GM12878 (cell line): ENCODE data around the gene EPB41L4B. TPM values are rescaled to one million over a fixed set of nuclear protein-coding genes. Genes with fewer than 3 reads are reported as not detected.

ENCODE experiments used
- ATAC-seq: fragments of 200-7000 bp; cut with Tn5 transposase; 3 replicates; pipeline ENCODE4 v1.9.1; 2020; ENCODE audit warnings: mild to moderate bottlenecking, moderate library complexity
- BruUV-seq: library from RNA; stranded (reverse); fragments of 400-500 nt; replicated peaks from 2 replicates; lab custom pipeline; 2021; lab: Mats Ljungman, UMichigan
- CTCF ChIA-PET: fragments of 300-600 bp; sonication (Branson Sonifier 250); formaldehyde crosslinking; extraction: SDS; loops from one replicate; lab custom pipeline; 2021; ENCODE audit warnings: inconsistent platforms; lab: Yijun Ruan, JAX
- POLR2A ChIA-PET: fragments of 350-600 bp; formaldehyde crosslinking; extraction: SDS; loops from one replicate; lab custom pipeline; 2021; ENCODE audit warnings: inconsistent platforms; lab: Charles Lee
- RAD21 ChIA-PET: fragments of 300-600 bp; sonication (Branson Sonifier 250); formaldehyde crosslinking; loops from one replicate; lab custom pipeline; 2023; ENCODE audit warnings: antibody characterized with exemption; ENCODE audit not compliant: unreplicated experiment; lab: Charles Lee
- SMC1A ChIA-PET: fragments of 300-600 bp; sonication (Branson Sonifier 250); formaldehyde crosslinking; loops from one replicate; lab custom pipeline; 2023; ENCODE audit not compliant: unreplicated experiment, uncharacterized antibody; lab: Charles Lee
- DNase-seq: peaks from one replicate; pipeline ENCODE4 v3.0.0-alpha.2; 2011; ENCODE audit warnings: low read depth, low spot score
- FAIRE-seq: peaks from 3 replicates; lab custom pipeline; 2011; peaks lifted over from hg19 to GRCh38; lab: Jason Lieb, UNC
- H2AFZ ChIP-seq: 2 replicates; pipeline ENCODE4 v1.6.0; 2011; ENCODE audit warnings: low read depth, low read length, control low read depth; ENCODE audit not compliant: control insufficient read depth
- H3K27ac ChIP-seq: 2 replicates; pipeline ENCODE4 v1.5.1; 2011; ENCODE audit warnings: control low read depth; ENCODE audit not compliant: control insufficient read depth, insufficient read depth
- H3K27me3 ChIP-seq, 2 experiments: replicated peaks in 1 of 2; 2 replicates each; pipeline versions ENCODE4 v1.6.0 to v1.6.1; 2011; ENCODE audit warnings: low read length in 1 of 2; ENCODE audit not compliant: control insufficient read depth in 2 of 2, insufficient read depth in 2 of 2
- H3K36me3 ChIP-seq, 2 experiments: 2 replicates each; pipeline ENCODE4 v1.5.1; 2011; ENCODE audit warnings: low read length in 1 of 2; ENCODE audit not compliant: control insufficient read depth in 2 of 2, insufficient read depth in 2 of 2
- H3K4me1 ChIP-seq: 2 replicates; pipeline ENCODE4 v1.6.1; 2011; ENCODE audit warnings: mild to moderate bottlenecking, low read length, moderate library complexity, mixed read lengths; ENCODE audit not compliant: control insufficient read depth, insufficient read depth
- H3K4me2 ChIP-seq: 2 replicates; pipeline ENCODE4 v1.6.0; 2011; ENCODE audit warnings: control low read depth; ENCODE audit not compliant: control insufficient read depth, insufficient read depth
- H3K4me3 ChIP-seq: fragments of 200-600 bp; sonication (generic); 2 replicates; pipeline ENCODE4 v1.5.1; 2016
- H3K79me2 ChIP-seq: 2 replicates; pipeline ENCODE4 v1.6.0; 2011; ENCODE audit warnings: low read length; ENCODE audit not compliant: control insufficient read depth, insufficient read depth
- H3K9ac ChIP-seq: 2 replicates; pipeline ENCODE4 v1.8.0; 2011; ENCODE audit warnings: low read length, control low read depth, mixed read lengths; ENCODE audit not compliant: control insufficient read depth, insufficient read depth
- H3K9me3 ChIP-seq: replicated peaks from 3 replicates; pipeline ENCODE4 v1.5.1; 2011; ENCODE audit warnings: mild to moderate bottlenecking, low read length; ENCODE audit not compliant: control insufficient read depth, insufficient read depth
- H4K20me1 ChIP-seq: 2 replicates; pipeline ENCODE4 v1.6.0; 2011; ENCODE audit not compliant: control insufficient read depth, insufficient read depth
- BCL11A ChIP-seq: IDR thresholded peaks from 2 replicates; pipeline ENCODE4 v1.6.1; 2011; ENCODE audit warnings: low read depth, low read length
- CREB1 ChIP-seq: IDR thresholded peaks from 2 replicates; pipeline ENCODE4 v1.6.1; 2012; ENCODE audit warnings: low read depth, mild to moderate bottlenecking, inconsistent platforms
- E2F8 ChIP-seq: fragments of 450-650 bp; IDR thresholded peaks from 2 replicates; pipeline ENCODE4 v1.6.1; 2018; ENCODE audit warnings: mild to moderate bottlenecking, low read depth, moderate library complexity; ENCODE audit not compliant: partially characterized antibody
- E4F1 ChIP-seq: fragments of 450-650 bp; IDR thresholded peaks from 2 replicates; pipeline ENCODE4 v1.6.1; 2018; ENCODE audit warnings: borderline replicate concordance, mild to moderate bottlenecking; ENCODE audit not compliant: partially characterized antibody
- KLF5 ChIP-seq: fragments of 450-650 bp; IDR thresholded peaks from 2 replicates; pipeline ENCODE4 v1.6.1; 2014; ENCODE audit warnings: mild to moderate bottlenecking; ENCODE audit not compliant: partially characterized antibody
- LARP7 ChIP-seq: fragments of 450-650 bp; IDR thresholded peaks from 2 replicates; pipeline ENCODE4 v1.6.1; 2017; ENCODE audit warnings: mild to moderate bottlenecking
- MTA3 ChIP-seq: IDR thresholded peaks from 2 replicates; pipeline ENCODE4 v1.6.1; 2012; ENCODE audit warnings: low read length, inconsistent platforms, borderline replicate concordance
- NFXL1 ChIP-seq: fragments of 450-650 bp; IDR thresholded peaks from 2 replicates; pipeline ENCODE4 v1.6.1; 2017; ENCODE audit warnings: antibody characterized with exemption, mild to moderate bottlenecking, borderline replicate concordance
- PKNOX1 ChIP-seq: fragments of 450-650 bp; IDR thresholded peaks from 2 replicates; pipeline ENCODE4 v1.6.1; 2016; ENCODE audit warnings: mild to moderate bottlenecking
- SMARCA5 ChIP-seq: fragments of 450-650 bp; IDR thresholded peaks from 2 replicates; pipeline ENCODE4 v1.6.1; 2017; ENCODE audit warnings: mild to moderate bottlenecking
- TAF1 ChIP-seq: IDR thresholded peaks from 2 replicates; pipeline ENCODE4 v1.6.1; 2011; ENCODE audit warnings: mild to moderate bottlenecking, low read depth, low read length, borderline replicate concordance
- TBL1XR1 ChIP-seq: IDR thresholded peaks from 2 replicates; pipeline ENCODE4 v1.6.1; 2012; ENCODE audit warnings: low read depth, low read length, improper control_type of control experiment
- ZNF24 ChIP-seq: fragments of 450-650 bp; IDR thresholded peaks from 2 replicates; pipeline ENCODE4 v1.6.1; 2017; ENCODE audit warnings: antibody characterized with exemption, mild to moderate bottlenecking
- WGBS: methylation state at CpG from one replicate; pipeline ENCODE4 v1.1.6; 2016; ENCODE audit warnings: low lambda C conversion rate; ENCODE audit not compliant: insufficient replicate concordance, insufficient coverage; ENCODE audit errors: missing lambda C conversion rate; 5-methylcytosine and 5-hydroxymethylcytosine counted together
- in situ Hi-C: fragments of 300-500 bp; cut with MboI; formaldehyde crosslinking; loops from 9 replicates; pipeline ENCODE4 v1.14.3; 2018; ENCODE audit warnings: mixed read lengths
- intact Hi-C: fragments of 100-400 bp; cut with micrococcal nuclease; formaldehyde crosslinking; loops from one replicate; pipeline ENCODE4 v1.14.2; 2022; ENCODE audit not compliant: unreplicated experiment
- polyA plus RNA-seq, 11 experiments: library from polyadenylated mRNA; depleted of rRNA in 4 of 11; unstranded in 6 of 11; stranded (reverse) in 5 of 11; fragments of >200 nt; fragmentation: Nextera tagmentation in 4 of 11; fragmentation: Illumina TruSeq in 1 of 11; extraction: Ambion mirVana in 4 of 11; extraction: Trizol in 1 of 11; gene quantifications; 1 replicate in 1 of 11; 2 replicates in 10 of 11; pipeline versions ENCODE4 v1.2.1 to v1.2.3, GENCODE V29; 2011 to 2016; ENCODE audit warnings: inconsistent platforms in 2 of 11, missing spikeins in 2 of 11, low read depth in 1 of 11
- total RNA-seq, 4 experiments: library from RNA; depleted of rRNA in 3 of 4; stranded (reverse); fragments of >200 nt in 3 of 4; fragmentation: Illumina TruSeq in 1 of 4; extraction: Trizol in 1 of 4; gene quantifications; 2 replicates each; pipeline versions ENCODE4 v1.2.1 to v1.2.3, GENCODE V29; 2013 to 2021

Gene EPB41L4B
- total and polyA plus RNA-seq, 10 of the 15 experiments (the other 5 are each of a cell fraction or from before 2014, with no cell fraction given): 0.04 to 0.75 (median 0.13) TPM; not detected in 1

GRCh38 chr9:109252291-109252690 is 68.6 kb downstream of the EPB41L4B start:
- no peaks in the 10 kb centered on the region for H4K20me1 ChIP-seq
- FAIRE-seq: no peak
- POLR2A ChIA-PET: interaction anchor here (0.6 kb wide), 1 partner anchor 147 kb away, joined by 5 read pairs; no protein-coding TSS in a partner anchor
- CTCF ChIA-PET: interaction anchor here (0.6 kb wide), 1 partner anchor 66 kb away, joined by 3 read pairs; no protein-coding TSS in a partner anchor
- H3K79me2 ChIP-seq: no peaks in the 10 kb centered on the region
- TF ChIP-seq TBL1XR1: no peak
- no peak for TF ChIP-seq TAF1
- no peak for TF ChIP-seq NFXL1
- no peak for TF ChIP-seq CREB1
- TF ChIP-seq E2F8: no peak
- TF ChIP-seq ZNF24: no peak
- TF ChIP-seq KLF5: no peak
- TF ChIP-seq PKNOX1: no peak
- no peak for TF ChIP-seq BCL11A
- TF ChIP-seq E4F1: no peak
- no peak for TF ChIP-seq MTA3
- no peak for TF ChIP-seq SMARCA5
- TF ChIP-seq LARP7: no peak
- TF ChIP-seq, all 136 proteins: peak for 0
- no peaks in the 10 kb centered on the region; a peak in 1 of 4 replicates for H3K27me3 ChIP-seq
- no peak overlapping the region for H3K27ac ChIP-seq
- ChIA-PET RAD21 (no interaction called here), SMC1A (interaction anchor here (1.1 to 1.3 kb wide), 2 partner anchors 10 to 158 kb away, joined by 3 read pairs; no protein-coding TSS in a partner anchor)
- no peaks in the 10 kb centered on the region for H3K9me3 ChIP-seq
- no peak overlapping the region for H3K4me3 ChIP-seq
- intact Hi-C loops (no loop called here), in situ Hi-C loops (no loop called here)
- no TSS peak for BruUV-seq
- DNase-seq: no peak
- no peak overlapping the region for H3K9ac ChIP-seq
- no peaks in the 10 kb centered on the region for H3K4me1 ChIP-seq
- H3K4me2 ChIP-seq: no peak overlapping the region
- ATAC-seq: no peak
- 54% methylated on average over 7 of the region's 7 CpGs for WGBS
- no peak overlapping the region for H2AFZ ChIP-seq
- no peaks in the 10 kb centered on the region for H3K36me3 ChIP-seq
